ENCODE data around the gene SEMA7A. TPM values are rescaled to one million over a fixed set of nuclear protein-coding genes. Genes with fewer than 3 reads are reported as not detected.

The SEMA7A gene
- total and polyA plus RNA-seq, 9 of the 15 experiments (the other 6 are each of a cell fraction or from before 2014, with no cell fraction given): 0.04 to 8.2 (median 5.4) TPM; not detected in 1

DNA sequence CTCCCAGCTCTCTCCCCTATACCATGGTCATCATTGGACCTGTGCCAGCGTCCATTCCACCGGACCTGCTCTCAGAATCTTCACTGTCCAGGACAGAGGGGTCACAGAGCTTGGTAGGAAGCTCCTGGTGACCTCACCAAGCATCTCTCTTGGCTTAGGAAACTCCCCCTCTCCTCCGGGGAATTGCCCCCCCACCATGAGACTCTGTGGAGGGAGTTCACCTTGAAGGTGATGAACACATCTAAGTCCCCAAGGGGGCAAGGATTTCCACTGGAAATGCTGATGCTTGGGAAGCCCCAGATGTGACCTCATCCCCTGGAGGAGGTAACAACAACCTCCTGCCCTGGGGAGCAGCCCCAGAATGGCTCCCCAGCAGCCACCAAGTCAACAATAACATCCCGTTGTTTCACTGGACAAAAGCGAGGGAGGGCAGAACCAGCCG lies 3.2 kb downstream of the SEMA7A start:
- Histone ChIP-seq H3K27ac (ENCODE audit: extremely low read depth, low read depth, low read length) (no peak overlapping the region), H3K4me3 (no peak overlapping the region), H3K4me2 (ENCODE audit: insufficient read depth, low read length) (no peak overlapping the region), H3K79me2 (ENCODE audit: control insufficient read depth, insufficient read depth, low read length) (peaks cover 85% of the 10 kb centered on the region), H3K9me1 (ENCODE audit: control insufficient read depth, insufficient read depth, low read length) (no peaks in the 10 kb centered on the region), H3K9ac (ENCODE audit: insufficient read depth in 1 of 2, low read depth in 2 of 2, low read length in 2 of 2) (peak overlapping the region in 1 of 2 experiments; percentile 70; a peak in 1 of 4 replicates), H3K27me3 (ENCODE audit: control insufficient read depth in 2 of 2, insufficient read depth in 2 of 2, low read length in 2 of 2) (no peaks in the 10 kb centered on the region), H3K4me1 (replicated peaks in 1 of 2; ENCODE audit: control insufficient read depth in 2 of 2, insufficient read depth in 2 of 2, low read length in 2 of 2) (peaks cover 65 to 82% of the 10 kb centered on the region in 2 experiments), H4K20me1 (replicated peaks; ENCODE audit: control insufficient read depth, insufficient read depth, low read length) (peaks cover 31% of the 10 kb centered on the region), H3K36me3 (ENCODE audit: control insufficient read depth, insufficient read depth, low read length) (peaks cover 31% of the 10 kb centered on the region; the same call in 2 of the 3 replicates), H2AFZ (ENCODE audit: low read depth, low read length) (no peak overlapping the region), H3K9me3 (replicated peaks; ENCODE audit: control insufficient read depth, insufficient read depth, low read depth, low read length) (no peaks in the 10 kb centered on the region)
- WGBS (ENCODE audit: insufficient coverage, low coverage, missing lambda C conversion rate): 39% methylated on average over 5 of the region's 6 CpGs
- FAIRE-seq: no peak
- intact Hi-C loops (cut with micrococcal nuclease) (no loop called here), in situ Hi-C loops (cut with MboI) (no loop called here)
- DNase-seq (ENCODE audit: extremely low read depth in 1 of 4, low spot score in 3 of 4): no peak
- ChIA-PET CTCF (ENCODE audit: low intra/inter-chr PET ratio) (no interaction called here), POLR2A (interaction anchor here (0.8 kb wide), 1 partner anchor 21 kb away, joined by 3 read pairs; no protein-coding TSS in a partner anchor)
- TF ChIP-seq NFIC (IDR thresholded peaks at IDR 0.05) (peak; percentile 83), HEY1 (CRISPR knock-in tag; IDR thresholded peaks at IDR 0.05; ENCODE audit: borderline replicate concordance) (no peak), PTRF (tag; IDR thresholded peaks at IDR 0.05) (no peak), COPS2 (conservative IDR thresholded peaks at IDR 0.05) (no peak)
- TF ChIP-seq, protein P1, sequence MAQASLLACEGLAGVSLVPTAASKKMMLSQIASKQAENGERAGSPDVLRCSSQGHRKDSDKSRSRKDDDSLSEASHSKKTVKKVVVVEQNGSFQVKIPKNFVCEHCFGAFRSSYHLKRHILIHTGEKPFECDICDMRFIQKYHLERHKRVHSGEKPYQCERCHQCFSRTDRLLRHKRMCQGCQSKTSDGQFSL (CRISPR knock-in tag; IDR thresholded peaks at IDR 0.05): 0 out of 2 replicates have a peak, but pooled peaks have one; percentile 37
- TF ChIP-seq, protein P1 (tag; IDR thresholded peaks at IDR 0.05): no peak
- no peak for ATAC-seq
- no TSS peak for BruUV-seq (replicated peaks)

All from K562 (cell line).